Endothelial cell (in vitro differentiated cells): ENCODE results near the gene LMO4. TPM values are rescaled to one million over a fixed set of nuclear protein-coding genes. Genes with fewer than 3 reads are reported as not detected.

Source experiments
- DNase-seq: peaks from one replicate; pipeline ENCODE4 v3.0.0; 2021; ENCODE audit warnings: low spot score
- H3K27ac Mint-ChIP-seq: one replicate; pipeline ENCODE4 v1.8.0; 2021; ENCODE audit warnings: mixed read lengths, inconsistent platforms; ENCODE audit not compliant: unreplicated experiment
- H3K27me3 Mint-ChIP-seq: one replicate; pipeline ENCODE4 v1.8.0; 2021; ENCODE audit warnings: mild to moderate bottlenecking, moderate library complexity, mixed read lengths, inconsistent platforms; ENCODE audit not compliant: unreplicated experiment
- H3K36me3 Mint-ChIP-seq: one replicate; pipeline ENCODE4 v1.8.0; 2021; ENCODE audit warnings: mild to moderate bottlenecking, low read depth, mixed read lengths, inconsistent platforms; ENCODE audit not compliant: unreplicated experiment
- H3K4me1 Mint-ChIP-seq: one replicate; pipeline ENCODE4 v1.8.0; 2021; ENCODE audit warnings: mild to moderate bottlenecking, mixed read lengths, inconsistent platforms; ENCODE audit not compliant: unreplicated experiment
- H3K4me3 Mint-ChIP-seq: one replicate; pipeline ENCODE4 v1.8.0; 2021; ENCODE audit warnings: mild to moderate bottlenecking, mixed read lengths, inconsistent platforms; ENCODE audit not compliant: unreplicated experiment
- H3K9me3 Mint-ChIP-seq: one replicate; pipeline ENCODE4 v1.8.0; 2021; ENCODE audit warnings: mixed read lengths, inconsistent platforms; ENCODE audit not compliant: unreplicated experiment
- total RNA-seq: library from RNA; stranded (reverse); fragmentation: NEBNext Ultra II Directional; extraction: Animal tissue kit (Norgen Biotek cat#: 25700); gene quantifications from one replicate; pipeline ENCODE4 v1.2.1, GENCODE V29; 2021; ENCODE audit not compliant: unreplicated experiment
- TF ChIP-seq, protein P1 (sequence below): fragments of 200-600 bp; sonication (generic); IDR thresholded peaks from one replicate; pipeline ENCODE4 v1.5.0; 2021; ENCODE audit warnings: antibody characterized with exemption; ENCODE audit not compliant: unreplicated experiment

Gene LMO4
- total RNA-seq, 1 donor from 2014 or later: 25.9 TPM

DNA sequence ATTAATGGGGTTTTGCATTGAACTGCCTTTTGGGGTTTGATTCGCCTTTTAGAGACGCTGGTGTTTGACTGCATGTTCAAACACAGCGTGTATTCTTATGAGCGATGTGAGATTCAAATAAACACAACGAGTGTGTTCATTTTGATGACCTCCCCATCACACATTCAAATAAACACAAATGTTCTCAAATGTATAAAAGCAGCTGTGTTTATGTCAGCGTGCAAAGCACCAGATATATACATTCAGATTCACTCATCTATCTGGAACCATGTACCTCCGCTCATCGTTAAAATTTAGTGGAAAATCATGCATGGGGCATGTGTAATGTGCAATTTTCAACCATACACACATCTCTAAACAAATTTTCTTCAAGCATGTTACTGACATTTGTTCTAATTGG lies 21.4 kb upstream of the LMO4 start:
- Mint-ChIP-seq H3K4me3 (no peak overlapping the region), H3K4me1 (peaks cover 4% of the 10 kb centered on the region), H3K27me3 (no peaks in the 10 kb centered on the region), H3K36me3 (no peaks in the 10 kb centered on the region), H3K27ac (no peak overlapping the region), H3K9me3 (no peaks in the 10 kb centered on the region)
- TF ChIP-seq, protein P1, sequence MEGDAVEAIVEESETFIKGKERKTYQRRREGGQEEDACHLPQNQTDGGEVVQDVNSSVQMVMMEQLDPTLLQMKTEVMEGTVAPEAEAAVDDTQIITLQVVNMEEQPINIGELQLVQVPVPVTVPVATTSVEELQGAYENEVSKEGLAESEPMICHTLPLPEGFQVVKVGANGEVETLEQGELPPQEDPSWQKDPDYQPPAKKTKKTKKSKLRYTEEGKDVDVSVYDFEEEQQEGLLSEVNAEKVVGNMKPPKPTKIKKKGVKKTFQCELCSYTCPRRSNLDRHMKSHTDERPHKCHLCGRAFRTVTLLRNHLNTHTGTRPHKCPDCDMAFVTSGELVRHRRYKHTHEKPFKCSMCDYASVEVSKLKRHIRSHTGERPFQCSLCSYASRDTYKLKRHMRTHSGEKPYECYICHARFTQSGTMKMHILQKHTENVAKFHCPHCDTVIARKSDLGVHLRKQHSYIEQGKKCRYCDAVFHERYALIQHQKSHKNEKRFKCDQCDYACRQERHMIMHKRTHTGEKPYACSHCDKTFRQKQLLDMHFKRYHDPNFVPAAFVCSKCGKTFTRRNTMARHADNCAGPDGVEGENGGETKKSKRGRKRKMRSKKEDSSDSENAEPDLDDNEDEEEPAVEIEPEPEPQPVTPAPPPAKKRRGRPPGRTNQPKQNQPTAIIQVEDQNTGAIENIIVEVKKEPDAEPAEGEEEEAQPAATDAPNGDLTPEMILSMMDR: no peak
- no peak for DNase-seq

DNA sequence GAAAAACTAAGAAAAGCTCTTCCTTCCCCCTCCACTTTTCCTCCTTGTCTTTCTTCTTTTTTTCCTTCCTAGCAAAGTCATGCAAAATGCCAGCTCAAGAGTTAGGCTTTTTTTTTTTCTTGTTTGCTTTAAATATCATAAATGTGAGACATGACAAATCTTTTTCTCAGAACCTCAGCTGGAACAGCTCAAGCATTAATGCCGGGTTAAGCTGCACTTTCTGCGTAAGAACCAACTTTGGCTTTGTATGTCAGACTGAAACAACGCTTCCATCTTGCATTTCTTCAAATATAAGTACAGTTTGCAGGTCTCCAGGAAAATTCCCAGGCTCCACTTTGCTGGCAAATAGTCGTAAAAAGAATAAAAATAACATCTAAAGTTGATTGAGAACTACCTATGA lies 20.7 kb upstream of the LMO4 start:
- Mint-ChIP-seq H3K9me3 (no peaks in the 10 kb centered on the region), H3K36me3 (no peaks in the 10 kb centered on the region), H3K27me3 (no peaks in the 10 kb centered on the region), H3K4me1 (peaks cover 4% of the 10 kb centered on the region), H3K27ac (no peak overlapping the region), H3K4me3 (no peak overlapping the region)
- DNase-seq: no peak
- TF ChIP-seq, protein P1: no peak

DNA sequence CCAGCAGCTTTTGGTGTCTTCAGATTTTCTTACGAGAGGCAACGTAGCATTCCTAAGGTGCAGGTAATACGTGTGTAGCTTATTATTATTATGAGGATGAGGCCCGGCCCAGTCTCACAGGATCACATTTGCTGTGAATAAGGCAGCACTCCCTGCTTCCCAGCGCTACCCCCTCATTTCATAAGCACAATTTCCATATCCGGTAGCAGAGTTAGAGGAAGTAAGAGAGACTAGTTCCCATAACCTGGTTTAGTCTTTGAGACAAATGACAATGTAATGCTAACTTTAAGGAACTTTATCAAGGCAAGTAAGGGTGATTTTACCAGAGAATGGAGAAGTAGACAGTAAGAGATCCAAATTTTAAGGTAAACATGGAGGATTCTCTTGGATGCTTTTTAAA lies 14.6 kb upstream of the LMO4 start:
- DNase-seq: no peak
- Mint-ChIP-seq H3K9me3 (no peaks in the 10 kb centered on the region), H3K4me1 (no peaks in the 10 kb centered on the region), H3K36me3 (no peaks in the 10 kb centered on the region), H3K27ac (no peak overlapping the region), H3K27me3 (no peaks in the 10 kb centered on the region), H3K4me3 (no peak overlapping the region)
- TF ChIP-seq, protein P1: no peak

DNA sequence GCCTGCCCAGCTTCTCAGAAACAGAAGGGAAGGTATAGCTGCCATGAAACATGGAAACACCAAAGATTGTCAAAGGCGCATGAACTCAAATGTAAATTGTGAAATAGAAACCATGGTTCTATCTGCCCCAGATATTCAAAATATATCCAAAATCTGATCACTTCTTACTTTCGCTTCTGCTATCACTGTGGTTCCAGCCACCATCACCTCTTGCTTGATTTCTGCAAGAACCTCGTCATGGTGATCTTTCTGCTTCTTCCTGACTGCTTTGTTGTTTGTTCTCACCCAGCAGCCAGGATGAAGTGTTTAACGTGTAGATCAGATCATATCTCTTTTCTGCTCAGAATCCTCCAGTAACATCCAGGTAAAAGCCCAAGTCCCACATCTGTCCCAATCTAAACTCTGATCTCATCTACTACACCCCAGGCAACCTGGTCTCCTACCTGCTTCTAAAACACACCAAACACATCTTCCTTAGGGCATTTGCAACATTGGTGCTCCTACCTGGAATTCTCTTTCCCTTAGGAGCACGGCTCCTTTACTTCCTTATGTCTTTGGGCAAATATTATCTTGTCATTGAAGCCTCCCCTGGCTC lies 10.5 kb upstream of the LMO4 start:
- no peak overlapping the region for H3K27ac Mint-ChIP-seq
- no peaks in the 10 kb centered on the region for H3K36me3 Mint-ChIP-seq
- H3K27me3 Mint-ChIP-seq: no peaks in the 10 kb centered on the region
- TF ChIP-seq, protein P1: no peak
- no peaks in the 10 kb centered on the region for H3K9me3 Mint-ChIP-seq
- H3K4me1 Mint-ChIP-seq: no peaks in the 10 kb centered on the region
- H3K4me3 Mint-ChIP-seq: no peak overlapping the region
- DNase-seq: no peak

DNA sequence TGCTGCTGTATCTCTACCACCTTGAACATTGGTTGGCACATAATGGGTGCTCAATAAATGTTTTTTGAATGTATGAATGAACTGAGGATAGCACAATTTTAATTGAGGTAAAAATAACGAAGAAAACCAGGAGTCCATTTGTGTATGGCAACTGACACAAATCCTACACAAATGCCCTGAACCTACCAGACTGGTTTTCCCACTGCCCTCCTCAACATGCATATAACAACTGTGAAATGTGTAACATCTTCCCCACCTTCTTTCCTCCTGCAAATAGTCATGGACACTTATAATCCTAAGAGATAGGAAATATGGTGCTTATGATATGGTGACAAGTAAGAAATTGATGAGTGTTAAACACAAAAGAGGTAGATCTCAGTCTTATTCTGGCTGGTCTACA lies 9.9 kb upstream of the LMO4 start:
- H3K36me3 Mint-ChIP-seq: no peaks in the 10 kb centered on the region
- H3K4me3 Mint-ChIP-seq: no peak overlapping the region
- TF ChIP-seq, protein P1: no peak
- no peaks in the 10 kb centered on the region for H3K27me3 Mint-ChIP-seq
- DNase-seq: no peak
- H3K4me1 Mint-ChIP-seq: no peaks in the 10 kb centered on the region
- H3K27ac Mint-ChIP-seq: no peak overlapping the region
- no peaks in the 10 kb centered on the region for H3K9me3 Mint-ChIP-seq
